HG03175 (cell line): ENCODE results near the gene ESPN.
"Not testable (repeated sequence)": the region's sequence is repeated elsewhere in the genome, so short reads cannot be mapped to it uniquely, and the experiment has no call there.

Experiments
- ATAC-seq: cut with Tn5 transposase; IDR thresholded peaks from one replicate; pipeline ENCODE4 v1.9.1; 2021; ENCODE audit warnings: mild to moderate bottlenecking, moderate library complexity; ENCODE audit not compliant: unreplicated experiment

ESPN gene

GRCh38 chr1:6424619-6425593 lies at the start of gene ESPN:
ESPN (plus strand) TSS chr1:6424776; CDS start chr1:6424956, 180 bp downstream.
- no peak for ATAC-seq

GRCh38 chr1:6378096-6378746 lies 46.4 kb upstream of the ESPN start:
- no peak for ATAC-seq

- ATAC-seq, result no peak
Measured at GRCh38 chr1:6380037-6380436, 44.5 kb upstream of the ESPN start.

- ATAC-seq, result no peak
Measured at GRCh38 chr1:6384135-6384534, 40.4 kb upstream of the ESPN start.

GRCh38 chr1:6384962-6385361 lies 39.6 kb upstream of the ESPN start:
- no peak for ATAC-seq

GRCh38 chr1:6385488-6386191 lies 38.9 kb upstream of the ESPN start:
- ATAC-seq, result no peak

- no peak for ATAC-seq
Measured at GRCh38 chr1:6386371-6386949, 38.1 kb upstream of the ESPN start.

GRCh38 chr1:6389971-6390370 lies 34.6 kb upstream of the ESPN start:
- no peak for ATAC-seq

- ATAC-seq, result peak; percentile 0
Measured at GRCh38 chr1:6391951-6392808, 32.4 kb upstream of the ESPN start.

GRCh38 chr1:6392809-6393399 lies 31.7 kb upstream of the ESPN start:
- ATAC-seq, result peak; percentile 7

- peak; percentile 82 for ATAC-seq
Measured at GRCh38 chr1:6393400-6394187, 31.0 kb upstream of the ESPN start, which contains the start of gene ACOT7. ACOT7 (minus strand) TSS chr1:6393767; CDS start chr1:6393399, 368 bp downstream.

GRCh38 chr1:6395130-6395529 lies 29.4 kb upstream of the ESPN start:
- ATAC-seq, result not testable (repeated sequence)

- ATAC-seq, result not testable (repeated sequence)
Measured at GRCh38 chr1:6395781-6396244, 28.8 kb upstream of the ESPN start.

GRCh38 chr1:6396998-6397397 lies 27.6 kb upstream of the ESPN start:
- no peak for ATAC-seq

- ATAC-seq, result no peak
Measured at GRCh38 chr1:6397844-6398441, 26.6 kb upstream of the ESPN start.

- ATAC-seq, result no peak
Measured at GRCh38 chr1:6399294-6399693, 25.3 kb upstream of the ESPN start.

GRCh38 chr1:6401673-6402072 lies 22.9 kb upstream of the ESPN start:
- ATAC-seq, result no peak

- no peak for ATAC-seq
Measured at GRCh38 chr1:6408023-6408422, 16.6 kb upstream of the ESPN start.
